Superior temporal gyrus (tissue), 1 donor: Measurements from ENCODE around the gene ZNF492.

Experiments used
- DNase-seq: peaks from one replicate; pipeline ENCODE4 v3.0.0-alpha.2; 2016; ENCODE audit errors: extremely low spot score

ZNF492 gene

GRCh38 chr19:22633706-22634449 lies at the start of gene ZNF492:
TSS of gene ZNF492 (plus strand) at chr19:22634324. CDS start at chr19:22653400, 19,076 bp downstream.
- DNase-seq, result peak; percentile 90

GRCh38 chr19:22595422-22595821 lies 38.7 kb upstream of the ZNF492 start:
- DNase-seq, result no peak

- DNase-seq, result peak; percentile 61
Observed at GRCh38 chr19:22595918-22596341, 38.2 kb upstream of the ZNF492 start.

DNA sequence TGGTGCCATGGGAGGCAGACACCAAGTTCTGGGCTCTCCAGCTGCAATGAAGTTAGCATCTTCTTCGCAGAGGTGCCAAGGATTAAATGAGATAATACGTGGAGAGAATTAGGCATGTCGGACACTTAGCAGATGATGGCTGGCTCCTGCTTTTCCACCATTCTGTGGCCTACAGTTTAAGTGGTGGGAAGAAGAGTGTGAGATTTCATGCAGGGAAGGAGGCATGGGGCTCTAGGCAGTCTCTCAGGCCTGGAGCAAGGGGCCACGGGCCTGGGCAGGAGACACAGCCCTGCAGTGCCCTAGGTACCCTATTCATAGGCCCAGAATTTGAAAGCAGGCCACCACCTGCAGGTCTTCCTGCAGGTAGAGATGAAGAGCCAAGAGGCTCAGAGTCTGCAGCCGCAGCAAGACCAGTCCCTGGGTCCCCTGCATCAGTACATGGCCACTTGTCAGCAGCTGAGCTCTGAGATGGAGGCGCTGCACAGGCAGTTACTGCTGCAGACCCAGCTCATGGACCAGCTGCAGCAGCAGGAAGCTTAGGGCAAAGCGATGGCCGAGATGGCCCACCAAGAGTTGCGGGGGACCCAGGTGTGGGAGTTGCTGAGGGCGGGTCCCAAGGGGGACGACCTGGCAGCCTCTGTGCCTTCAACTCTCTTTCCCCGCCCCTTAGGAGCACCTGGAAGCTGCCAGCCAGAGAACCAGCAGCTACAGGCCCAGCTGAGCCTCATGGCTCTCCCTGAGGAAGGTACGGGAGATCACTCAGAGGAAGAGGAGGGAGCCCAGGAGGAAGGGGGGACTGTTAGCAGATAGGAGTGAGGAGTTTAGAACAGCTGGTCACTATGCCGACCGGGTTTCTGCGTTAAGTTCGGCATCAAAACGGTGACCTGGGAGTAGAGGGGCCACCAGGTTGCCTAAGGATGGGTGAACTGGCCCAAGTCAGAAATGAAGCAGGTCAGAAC lies 33.2 kb upstream of the ZNF492 start:
- DNase-seq, result no peak

- no peak for DNase-seq
Observed at GRCh38 chr19:22601906-22602630, 32.1 kb upstream of the ZNF492 start.

DNA sequence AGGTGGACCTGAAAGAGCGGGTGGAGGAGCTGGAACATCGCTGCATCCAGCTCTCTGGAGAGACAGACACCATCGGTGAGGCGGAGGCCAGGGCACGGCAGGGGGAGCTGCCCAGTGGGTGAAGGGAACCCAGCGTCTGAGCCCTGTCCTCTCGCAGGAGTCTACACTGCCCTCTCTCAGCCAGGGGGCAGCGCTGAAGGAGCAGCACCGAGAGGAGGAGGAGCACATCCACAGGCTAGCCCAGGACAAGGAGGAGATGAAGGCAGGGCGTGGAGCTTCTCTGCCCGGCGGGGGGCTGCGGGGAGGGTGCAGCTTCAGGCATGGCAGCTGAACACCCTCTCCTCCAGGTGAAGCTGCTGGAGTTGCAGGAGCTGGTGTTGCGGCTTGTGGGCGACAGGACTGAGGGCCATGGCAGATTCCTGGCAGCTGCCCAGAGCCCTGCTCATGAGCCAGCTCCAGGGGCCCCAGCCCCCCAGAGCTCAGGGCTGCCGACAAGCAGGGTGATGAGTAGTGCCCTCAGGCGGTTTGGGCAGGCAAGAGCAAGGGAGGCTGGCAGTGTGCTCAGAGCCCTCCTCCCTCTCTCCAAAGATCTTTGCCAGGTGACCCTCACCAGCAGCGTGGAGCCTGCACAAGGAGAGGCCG lies 31.4 kb upstream of the ZNF492 start:
- no peak for DNase-seq

GRCh38 chr19:22603518-22604440 lies 30.3 kb upstream of the ZNF492 start:
- DNase-seq, result no peak

DNA sequence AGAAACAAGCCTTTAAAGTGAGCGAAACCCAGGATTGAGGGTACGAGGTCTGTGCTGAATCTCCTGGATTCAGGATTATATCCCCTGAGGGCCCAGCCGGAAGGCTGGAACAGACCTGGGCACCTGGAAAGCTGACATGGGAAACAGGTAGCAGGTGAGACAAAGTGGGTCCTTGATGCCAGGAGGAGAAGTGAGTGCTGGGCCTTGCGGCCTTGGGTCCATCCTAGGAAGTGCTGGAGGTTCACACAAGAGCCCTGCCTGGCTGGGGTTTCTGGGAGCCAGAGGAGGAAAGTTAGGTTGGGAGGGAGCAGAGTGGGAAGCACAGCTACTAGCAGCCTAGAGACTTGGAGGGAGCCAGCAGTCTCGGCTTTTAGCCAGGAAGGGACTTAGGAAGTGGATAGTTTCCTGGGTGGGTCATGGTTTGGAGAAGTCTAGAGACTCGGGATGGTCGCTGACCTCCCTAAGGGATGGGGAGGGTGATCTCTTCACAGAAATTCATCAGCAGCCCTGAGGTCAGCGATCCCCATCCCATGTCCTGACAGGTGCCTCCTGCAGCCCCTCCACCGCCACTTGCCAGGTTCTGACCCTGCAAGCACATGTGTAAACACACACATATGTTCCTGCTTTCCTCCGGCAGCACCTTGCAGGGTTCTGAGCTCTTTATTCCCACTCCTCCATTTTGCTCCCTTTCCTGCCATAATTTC lies 29.4 kb upstream of the ZNF492 start:
- DNase-seq, result no peak

DNA sequence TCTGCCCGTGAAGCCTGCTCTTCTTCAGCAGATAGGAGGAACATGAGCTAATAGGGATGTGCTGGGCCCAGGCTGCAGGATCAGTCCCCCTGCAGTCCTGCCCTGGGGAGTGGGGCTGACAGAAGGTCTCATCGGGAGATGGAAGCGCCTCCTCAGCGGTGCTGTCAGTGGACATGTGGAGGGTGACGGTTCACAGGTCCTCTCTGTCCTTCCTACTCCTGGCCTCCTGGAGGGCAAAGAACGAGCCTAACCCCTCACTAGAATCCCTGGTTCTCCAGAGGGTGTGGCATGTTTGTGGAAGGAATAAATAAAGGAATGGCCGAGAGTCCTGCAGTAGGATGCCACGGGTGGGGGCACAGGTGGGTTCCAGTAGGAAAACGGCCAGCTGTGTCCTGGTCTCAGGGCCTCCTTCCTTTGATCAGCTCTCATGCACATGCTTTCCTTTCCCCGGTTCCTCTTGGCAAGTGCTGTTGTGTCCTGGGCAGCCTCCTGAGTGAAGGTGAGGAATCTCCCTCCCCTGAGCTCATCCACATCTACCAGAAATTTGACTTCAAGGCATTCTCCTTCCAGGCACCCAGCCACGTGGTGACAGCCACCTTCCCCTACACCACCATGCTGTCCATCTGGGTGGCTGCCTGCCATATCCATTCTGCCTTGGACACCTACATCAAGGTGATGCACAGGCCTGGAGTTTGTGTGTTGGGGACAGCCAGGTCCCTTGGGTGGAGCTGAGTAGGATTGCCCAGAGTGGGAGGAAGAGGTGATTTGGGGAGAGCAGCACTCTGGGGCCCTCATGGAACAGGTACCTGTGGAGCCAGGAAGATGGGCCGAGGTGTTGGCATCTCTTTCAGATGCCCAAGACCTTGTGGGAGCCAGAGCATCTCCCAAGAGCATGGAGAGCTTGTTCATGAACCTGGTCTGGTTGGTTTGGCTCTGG lies 28.6 kb upstream of the ZNF492 start:
- DNase-seq, result no peak

- no peak for DNase-seq
Observed at GRCh38 chr19:22606212-22606553, 27.9 kb upstream of the ZNF492 start.

DNA sequence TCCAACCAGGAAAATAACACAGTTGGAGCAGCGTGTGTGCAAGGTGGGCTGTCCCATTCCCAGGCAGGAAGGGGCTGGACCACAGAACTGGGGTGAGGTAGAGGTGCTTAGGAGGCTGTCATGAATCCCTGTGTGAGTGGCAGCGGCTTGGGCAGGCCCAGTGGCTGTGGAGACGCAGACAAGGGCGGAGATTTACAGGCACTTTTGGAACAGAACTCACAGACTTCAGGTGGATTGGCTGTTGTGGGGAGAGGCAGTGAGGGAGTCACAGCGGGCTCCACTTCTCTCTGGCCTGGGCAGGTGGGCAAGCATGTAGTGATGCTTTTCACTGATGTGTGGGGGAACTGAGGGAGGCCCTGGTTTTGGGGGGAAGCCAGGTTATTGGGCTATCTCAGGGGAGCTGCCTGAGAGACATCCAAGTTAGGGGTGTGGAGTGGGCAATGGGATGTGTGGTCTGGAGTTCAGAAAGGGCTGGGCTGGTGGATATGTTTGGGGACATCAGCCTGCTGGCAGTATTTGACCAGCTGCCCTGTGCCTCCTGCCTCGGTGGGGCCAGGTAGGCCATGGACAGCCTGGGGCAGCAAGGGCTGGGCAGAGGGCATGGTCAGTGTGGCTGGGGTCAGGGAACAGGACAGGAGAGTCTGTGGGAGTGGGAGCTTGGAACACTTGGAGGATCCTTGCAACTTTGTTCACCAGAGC lies 27.0 kb upstream of the ZNF492 start:
- no peak for DNase-seq

GRCh38 chr19:22607653-22608430 lies 26.3 kb upstream of the ZNF492 start:
- DNase-seq, result no peak

- DNase-seq, result no peak
Observed at GRCh38 chr19:22608441-22608840, 25.7 kb upstream of the ZNF492 start.

GRCh38 chr19:22609630-22610029 lies 24.5 kb upstream of the ZNF492 start:
- DNase-seq, result no peak

DNA sequence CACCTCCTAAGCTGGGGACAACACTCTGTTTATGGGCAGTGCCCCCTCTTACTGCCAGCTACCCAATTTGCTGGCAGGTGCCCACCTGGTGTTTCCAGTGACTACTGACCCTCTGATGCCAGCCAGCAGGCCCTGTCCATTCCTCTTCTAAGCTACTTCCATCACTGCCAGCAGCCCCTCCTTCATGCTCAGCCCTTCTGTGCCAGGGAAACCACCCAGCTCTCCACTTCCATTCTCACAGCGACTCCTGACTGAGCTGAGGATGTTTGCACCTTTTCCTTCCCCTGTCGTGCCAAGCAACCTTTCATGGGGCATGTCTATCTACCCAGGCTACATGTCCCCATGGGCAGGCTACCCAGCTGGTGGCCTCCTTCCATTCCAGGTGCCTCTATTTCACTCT lies 24.0 kb upstream of the ZNF492 start:
- no peak for DNase-seq

DNA sequence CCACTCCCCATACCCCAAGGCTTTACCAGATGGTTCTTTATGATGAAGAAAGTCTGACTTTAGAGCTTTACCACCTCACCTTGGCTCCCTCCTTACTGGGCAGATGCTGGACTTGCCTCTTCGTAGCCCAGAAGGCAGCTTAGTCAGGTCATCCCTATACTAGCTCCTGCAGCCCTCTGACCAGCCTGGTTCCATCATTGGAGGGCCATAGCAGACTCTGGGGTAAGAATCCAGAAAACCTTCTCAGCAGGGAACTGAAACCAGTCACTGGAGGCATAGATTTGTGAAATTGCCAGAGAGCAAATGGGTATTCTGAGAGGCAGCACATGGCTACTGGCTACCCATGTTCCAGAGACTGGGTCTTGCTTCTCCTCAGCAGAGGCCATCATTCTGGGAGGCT lies 21.8 kb upstream of the ZNF492 start:
- DNase-seq, result no peak

DNA sequence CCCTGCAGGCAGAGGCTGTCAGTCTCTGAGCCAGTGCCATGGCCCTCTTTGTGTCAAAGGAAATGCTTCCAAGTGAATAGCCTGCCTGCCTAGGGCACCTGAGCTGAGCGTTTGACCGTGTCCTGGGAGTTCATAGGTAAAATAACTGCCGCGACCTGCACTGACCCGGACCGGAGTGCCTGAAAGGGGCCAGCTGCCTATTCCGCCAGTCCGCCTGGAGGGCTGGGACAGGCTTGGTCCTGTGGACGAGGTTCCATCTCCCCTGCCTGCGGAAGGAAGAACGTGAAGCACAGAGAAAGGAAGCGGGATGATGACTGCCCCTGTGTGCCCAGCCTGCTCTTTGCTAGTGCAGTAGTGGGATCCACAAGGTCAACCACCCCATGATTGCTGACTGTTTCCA lies 17.5 kb upstream of the ZNF492 start:
- DNase-seq, result no peak
